Breast epithelium (tissue), 3 donors: ENCODE results near the gene GULP1.

Source experiments
- CTCF ChIP-seq, 3 donors: fragments of 450-650 bp; IDR thresholded peaks; one replicate each; pipeline ENCODE4 v1.5.1; 2016 to 2017; ENCODE audit warnings: antibody characterized with exemption in 3 of 3, mild to moderate bottlenecking in 3 of 3, moderate library complexity in 3 of 3
- POLR2A ChIP-seq: fragments of 450-650 bp; IDR thresholded peaks from one replicate; pipeline ENCODE4 v1.6.1; 2016; ENCODE audit warnings: antibody characterized with exemption, mild to moderate bottlenecking, moderate library complexity

- no peak for TF ChIP-seq CTCF (IDR thresholded peaks at IDR 0.05)
- no peak for TF ChIP-seq POLR2A
Observed at GRCh38 chr2:188380280-188380679, 88.6 kb downstream of the GULP1 start.
